ENCODE measurements around the gene TSPAN33. TPM values are rescaled to one million over a fixed set of nuclear protein-coding genes. Genes with fewer than 3 reads are reported as not detected.

TSPAN33 gene
- total and polyA plus RNA-seq, 4 donors: 3.3 to 8.2 (median 5.9) TPM

- no peak for TF ChIP-seq CTCF (IDR thresholded peaks at IDR 0.05; ENCODE audit: control extremely low read depth, extremely low read depth)
- DNase-seq (no peak), ATAC-seq (ENCODE audit: insufficient read depth, low FRiP score) (no peak)
- Histone ChIP-seq H3K27me3 (ENCODE audit: control insufficient read depth in 3 of 3, insufficient read depth in 3 of 3, low read length in 2 of 3) (peaks cover 0 to 14% (median 0%) of the 10 kb centered on the region in 3 donors), H3K4me1 (ENCODE audit: control insufficient read depth in 5 of 5, insufficient read depth in 5 of 5, low read length in 5 of 5) (no peaks in the 10 kb centered on the region), H3K27ac (ENCODE audit: low read depth in 1 of 2, low read length in 1 of 2) (no peak overlapping the region), H3K9ac (ENCODE audit: insufficient read depth in 1 of 2, low read length in 2 of 2) (no peak overlapping the region), H3K4me3 (no peak overlapping the region), H3K36me3 (ENCODE audit: control insufficient read depth in 4 of 4, insufficient read depth in 4 of 4, low read length in 4 of 4) (no peaks in the 10 kb centered on the region), H3K9me3 (ENCODE audit: control insufficient read depth in 4 of 4, insufficient read depth in 3 of 4, low read length in 3 of 4) (peaks cover 0 to 5% (median 5%) of the 10 kb centered on the region in 4 donors)
- WGBS, 2 donors: 76 to 79% methylated on average over 4 of the region's 4 CpGs
These were observed 21.6 kb upstream of the TSPAN33 start for GRCh38 chr7:129122751-129123509.

GRCh38 chr7:129123510-129123857, 21.0 kb upstream of the TSPAN33 start:
- peaks cover 0 to 14% (median 0%) of the 10 kb centered on the region in 3 donors for H3K27me3 ChIP-seq (ENCODE audit: control insufficient read depth in 3 of 3, insufficient read depth in 3 of 3, low read length in 2 of 3)
- no peak for ATAC-seq (ENCODE audit: insufficient read depth, low FRiP score)
- peaks cover 0 to 5% (median 5%) of the 10 kb centered on the region in 4 donors for H3K9me3 ChIP-seq (ENCODE audit: control insufficient read depth in 4 of 4, insufficient read depth in 3 of 4, low read length in 3 of 4)
- H3K27ac ChIP-seq (ENCODE audit: low read depth in 1 of 2, low read length in 1 of 2): no peak overlapping the region
- no peak overlapping the region for H3K4me3 ChIP-seq
- no peak for DNase-seq
- TF ChIP-seq CTCF (IDR thresholded peaks at IDR 0.05; ENCODE audit: control extremely low read depth, extremely low read depth): no peak
- WGBS, 2 donors: 90 to 94% methylated on average over 4 of the region's 4 CpGs
- H3K9ac ChIP-seq (ENCODE audit: insufficient read depth in 1 of 2, low read length in 2 of 2): no peak overlapping the region
- no peaks in the 10 kb centered on the region for H3K36me3 ChIP-seq (ENCODE audit: control insufficient read depth in 4 of 4, insufficient read depth in 4 of 4, low read length in 4 of 4)
- no peaks in the 10 kb centered on the region for H3K4me1 ChIP-seq (ENCODE audit: control insufficient read depth in 5 of 5, insufficient read depth in 5 of 5, low read length in 5 of 5)

GRCh38 chr7:129126314-129126713, 18.2 kb upstream of the TSPAN33 start:
- ATAC-seq (ENCODE audit: insufficient read depth, low FRiP score): no peak
- no peaks in the 10 kb centered on the region for H3K4me1 ChIP-seq (ENCODE audit: control insufficient read depth in 5 of 5, insufficient read depth in 5 of 5, low read length in 5 of 5)
- H3K36me3 ChIP-seq (ENCODE audit: control insufficient read depth in 4 of 4, insufficient read depth in 4 of 4, low read length in 4 of 4): no peaks in the 10 kb centered on the region
- no peak overlapping the region for H3K27ac ChIP-seq (ENCODE audit: low read depth in 1 of 2, low read length in 1 of 2)
- H3K9me3 ChIP-seq (ENCODE audit: control insufficient read depth in 4 of 4, insufficient read depth in 3 of 4, low read length in 3 of 4): peaks cover 0 to 2% (median under 1%) of the 10 kb centered on the region in 4 donors
- no peak for TF ChIP-seq CTCF (IDR thresholded peaks at IDR 0.05; ENCODE audit: control extremely low read depth, extremely low read depth)
- no peak overlapping the region for H3K9ac ChIP-seq (ENCODE audit: insufficient read depth in 1 of 2, low read length in 2 of 2)
- H3K27me3 ChIP-seq (ENCODE audit: control insufficient read depth in 3 of 3, insufficient read depth in 3 of 3, low read length in 2 of 3): peaks cover 0 to 16% (median 0%) of the 10 kb centered on the region in 3 donors
- H3K4me3 ChIP-seq: no peak overlapping the region
- no peak for DNase-seq
- WGBS, 2 donors: 48 to 74% methylated on average over 50 of the region's 50 CpGs

All from lung (tissue), 12 donors.